OCI-LY3 (cell line): ENCODE results near the gene CCDC3.

Experiments
- H2AFZ ChIP-seq: fragments of 200-600, 300-600 bp; shearing (Covaris generic); 2 replicates; pipeline ENCODE4 v1.6.0; 2014; ENCODE audit warnings: antibody characterized with exemption, low read depth, low read length
- H3K27ac ChIP-seq: fragments of 200-600, 300-600 bp; sonication (generic); 2 replicates; pipeline ENCODE4 v1.5.1; 2014; ENCODE audit warnings: mild to moderate bottlenecking, low read length, moderate library complexity, mixed read lengths
- H3K27me3 ChIP-seq: fragments of 200-600, 300-600 bp; sonication (generic); 2 replicates; pipeline ENCODE4 v1.6.1; 2014; ENCODE audit warnings: low read depth, low read length, mixed read lengths
- H3K36me3 ChIP-seq: fragments of 200-600, 300-600 bp; sonication (generic); replicated peaks from 2 replicates; pipeline ENCODE3; 2014; ENCODE audit warnings: low read depth, low read length, mixed read lengths
- H3K4me1 ChIP-seq: fragments of 300-600, 200-600 bp; sonication (generic); 2 replicates; pipeline ENCODE4 v1.6.1; 2014; ENCODE audit warnings: low read length, mixed read lengths
- H3K4me2 ChIP-seq: fragments of 200-600, 300-600 bp; sonication (generic); 2 replicates; pipeline ENCODE4 v1.6.1; 2014; ENCODE audit warnings: low read length, mixed read lengths
- H3K4me3 ChIP-seq: fragments of 300-600, 200-600 bp; sonication (generic); 2 replicates; pipeline ENCODE4 v1.5.1; 2014; ENCODE audit warnings: antibody characterized with exemption, mild to moderate bottlenecking, low read length, moderate library complexity
- H3K79me2 ChIP-seq: fragments of 300-600, 200-600 bp; shearing (Covaris generic); 2 replicates; pipeline ENCODE4 v1.6.1; 2014; ENCODE audit warnings: mild to moderate bottlenecking, low read length, mixed read lengths
- H3K9ac ChIP-seq: fragments of 300-600, 200-600 bp; shearing (Covaris generic); 2 replicates; pipeline ENCODE4 v1.6.0; 2014; ENCODE audit warnings: mild to moderate bottlenecking, low read length, moderate library complexity
- H3K9me3 ChIP-seq: fragments of 200-600, 300-600 bp; shearing (Covaris generic); 2 replicates; pipeline ENCODE4 v1.6.1; 2014; ENCODE audit warnings: low read length, mixed read lengths; ENCODE audit not compliant: insufficient read depth
- H4K20me1 ChIP-seq: fragments of 200-600, 300-600 bp; sonication (generic); 2 replicates; pipeline ENCODE4 v1.6.1; 2016; ENCODE audit warnings: low read length, mixed read lengths; ENCODE audit not compliant: insufficient read depth
- EZH2phosphoT487 ChIP-seq: fragments of 200-600 bp; shearing (Covaris generic); IDR thresholded peaks from 2 replicates; pipeline ENCODE4 v1.6.1; 2018; ENCODE audit warnings: antibody characterized with exemption, mixed run types, low read depth
- TF ChIP-seq, protein P1 (sequence below): fragments of 200-600, 300-600 bp; sonication (generic); IDR thresholded peaks from 2 replicates; pipeline ENCODE4 v1.5.1; 2014; ENCODE audit warnings: antibody characterized with exemption, low read length, low read depth

The CCDC3 gene

DNA sequence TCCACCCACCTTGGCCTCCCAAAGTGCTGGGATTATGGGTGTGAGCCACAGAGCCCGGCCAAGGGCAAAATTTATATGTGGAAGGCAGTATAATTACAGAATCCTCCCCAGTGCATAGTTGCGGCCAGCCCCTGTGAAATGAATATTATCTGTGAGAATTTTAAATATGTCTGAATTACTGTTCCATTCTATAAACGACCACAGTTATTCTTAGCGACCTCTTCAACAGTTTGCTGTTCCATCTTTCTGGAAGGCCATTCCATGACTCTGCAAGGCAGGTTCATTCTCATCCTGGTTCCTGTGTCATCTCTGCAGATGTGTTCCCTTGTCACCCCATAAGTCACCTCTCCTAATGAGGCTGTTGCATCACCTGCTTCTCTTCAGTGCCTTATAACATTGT is 90.7 kb downstream of the CCDC3 start:
- H3K4me3 ChIP-seq, result no peak overlapping the region
- H4K20me1 ChIP-seq, result no peaks in the 10 kb centered on the region
- H3K36me3 ChIP-seq, result no peaks in the 10 kb centered on the region
- H3K27me3 ChIP-seq, result peaks cover 5% of the 10 kb centered on the region
- H3K79me2 ChIP-seq, result no peaks in the 10 kb centered on the region
- no peak for TF ChIP-seq EZH2phosphoT487
- TF ChIP-seq, protein P1, sequence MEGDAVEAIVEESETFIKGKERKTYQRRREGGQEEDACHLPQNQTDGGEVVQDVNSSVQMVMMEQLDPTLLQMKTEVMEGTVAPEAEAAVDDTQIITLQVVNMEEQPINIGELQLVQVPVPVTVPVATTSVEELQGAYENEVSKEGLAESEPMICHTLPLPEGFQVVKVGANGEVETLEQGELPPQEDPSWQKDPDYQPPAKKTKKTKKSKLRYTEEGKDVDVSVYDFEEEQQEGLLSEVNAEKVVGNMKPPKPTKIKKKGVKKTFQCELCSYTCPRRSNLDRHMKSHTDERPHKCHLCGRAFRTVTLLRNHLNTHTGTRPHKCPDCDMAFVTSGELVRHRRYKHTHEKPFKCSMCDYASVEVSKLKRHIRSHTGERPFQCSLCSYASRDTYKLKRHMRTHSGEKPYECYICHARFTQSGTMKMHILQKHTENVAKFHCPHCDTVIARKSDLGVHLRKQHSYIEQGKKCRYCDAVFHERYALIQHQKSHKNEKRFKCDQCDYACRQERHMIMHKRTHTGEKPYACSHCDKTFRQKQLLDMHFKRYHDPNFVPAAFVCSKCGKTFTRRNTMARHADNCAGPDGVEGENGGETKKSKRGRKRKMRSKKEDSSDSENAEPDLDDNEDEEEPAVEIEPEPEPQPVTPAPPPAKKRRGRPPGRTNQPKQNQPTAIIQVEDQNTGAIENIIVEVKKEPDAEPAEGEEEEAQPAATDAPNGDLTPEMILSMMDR, result no peak
- no peak overlapping the region for H3K4me2 ChIP-seq
- no peak overlapping the region for H3K9ac ChIP-seq
- H2AFZ ChIP-seq, result no peak overlapping the region
- no peak overlapping the region for H3K27ac ChIP-seq
- H3K9me3 ChIP-seq, result no peaks in the 10 kb centered on the region
- no peaks in the 10 kb centered on the region for H3K4me1 ChIP-seq

DNA sequence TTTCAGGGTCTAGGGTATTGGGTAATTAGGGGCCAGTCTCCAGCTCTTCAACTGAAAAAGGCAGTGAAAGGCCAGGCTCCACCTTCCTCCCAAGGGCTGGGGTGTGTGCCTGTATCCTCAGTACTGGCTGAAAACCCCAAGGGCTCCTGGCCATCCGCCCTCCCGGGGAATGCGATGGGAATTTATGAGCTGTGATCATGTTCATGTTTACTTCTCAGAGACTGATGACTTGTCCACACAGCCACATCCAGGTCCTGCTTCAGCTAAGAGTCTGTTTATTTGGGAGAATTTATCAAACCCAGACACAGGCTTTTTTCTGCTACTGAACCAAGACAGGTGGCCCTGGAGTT is 91.7 kb downstream of the CCDC3 start:
- peaks cover 5% of the 10 kb centered on the region for H3K27me3 ChIP-seq
- H3K4me3 ChIP-seq, result no peak overlapping the region
- no peaks in the 10 kb centered on the region for H3K36me3 ChIP-seq
- H3K9ac ChIP-seq, result no peak overlapping the region
- no peaks in the 10 kb centered on the region for H4K20me1 ChIP-seq
- H3K27ac ChIP-seq, result no peak overlapping the region
- TF ChIP-seq, protein P1, result no peak
- no peak for TF ChIP-seq EZH2phosphoT487
- H3K79me2 ChIP-seq, result no peaks in the 10 kb centered on the region
- no peaks in the 10 kb centered on the region for H3K9me3 ChIP-seq
- H3K4me2 ChIP-seq, result no peak overlapping the region
- no peaks in the 10 kb centered on the region for H3K4me1 ChIP-seq
- no peak overlapping the region for H2AFZ ChIP-seq

DNA sequence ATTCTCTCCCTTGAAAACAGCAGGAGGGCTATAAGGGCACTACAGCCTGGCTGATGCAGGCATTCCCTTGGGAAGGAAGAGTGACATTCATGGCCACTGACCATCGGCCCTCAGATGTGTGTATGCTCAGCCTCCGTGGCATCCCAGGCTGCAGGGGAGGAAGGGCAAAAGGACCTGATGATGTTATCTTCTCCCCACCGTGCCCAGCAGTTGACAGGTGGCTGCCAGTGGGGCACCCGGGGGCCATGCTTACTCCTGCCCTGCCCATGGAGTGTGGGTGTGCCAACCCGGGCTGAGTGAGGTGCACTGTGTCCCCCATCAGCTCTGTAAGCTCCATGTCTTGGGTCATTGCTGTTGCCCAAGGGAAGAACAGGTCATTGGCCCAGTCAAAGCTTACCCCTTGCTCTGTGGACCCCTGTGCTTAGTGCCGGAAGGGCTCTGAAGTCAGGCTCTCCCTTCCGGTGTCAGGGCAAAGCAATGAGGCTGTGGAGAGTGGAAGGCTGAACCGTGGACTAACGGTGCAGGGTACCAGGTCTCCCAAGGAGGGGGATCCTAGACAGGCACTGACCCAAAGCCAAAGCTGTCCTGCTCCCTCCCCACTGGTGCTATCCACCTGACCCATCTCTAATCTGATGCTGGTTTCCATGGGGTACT is 92.2 kb downstream of the CCDC3 start:
- no peaks in the 10 kb centered on the region for H3K79me2 ChIP-seq
- H4K20me1 ChIP-seq, result no peaks in the 10 kb centered on the region
- H3K4me2 ChIP-seq, result no peak overlapping the region
- peaks cover 5% of the 10 kb centered on the region for H3K27me3 ChIP-seq
- no peaks in the 10 kb centered on the region for H3K4me1 ChIP-seq
- H3K36me3 ChIP-seq, result no peaks in the 10 kb centered on the region
- H3K9ac ChIP-seq, result no peak overlapping the region
- TF ChIP-seq, protein P1, result no peak
- TF ChIP-seq EZH2phosphoT487, result no peak
- H3K4me3 ChIP-seq, result no peak overlapping the region
- H3K9me3 ChIP-seq, result no peaks in the 10 kb centered on the region
- no peak overlapping the region for H2AFZ ChIP-seq
- H3K27ac ChIP-seq, result no peak overlapping the region

DNA sequence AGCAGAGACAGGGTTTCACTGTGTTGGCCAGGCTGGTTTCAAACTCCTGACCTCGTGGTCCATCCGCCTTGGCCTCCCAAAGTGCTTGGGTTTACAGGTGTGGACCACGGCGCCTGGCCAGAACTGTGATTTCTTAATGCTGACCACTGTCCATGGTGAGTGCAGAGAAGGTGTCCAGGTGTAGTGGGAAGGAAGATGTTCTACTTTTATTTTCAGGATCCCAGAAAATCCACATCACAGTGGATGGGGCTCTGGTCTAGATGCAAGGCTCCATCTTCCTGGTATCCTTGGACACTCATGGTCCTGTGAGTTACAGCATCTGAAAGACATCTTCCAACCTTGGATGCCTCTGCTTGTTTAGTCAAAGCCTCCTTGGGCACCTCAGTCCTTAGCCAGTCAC is 92.7 kb downstream of the CCDC3 start:
- Histone ChIP-seq H3K4me3 (no peak overlapping the region), H3K4me1 (no peaks in the 10 kb centered on the region), H3K4me2 (no peak overlapping the region), H3K36me3 (no peaks in the 10 kb centered on the region), H2AFZ (no peak overlapping the region), H3K79me2 (no peaks in the 10 kb centered on the region), H3K9me3 (no peaks in the 10 kb centered on the region), H3K9ac (no peak overlapping the region), H4K20me1 (no peaks in the 10 kb centered on the region), H3K27ac (no peak overlapping the region), H3K27me3 (peaks cover 2% of the 10 kb centered on the region)
- TF ChIP-seq, protein P1, result no peak
- TF ChIP-seq EZH2phosphoT487, result no peak
